Astrocyte of the cerebellum (primary cell): ENCODE results near the gene RBMS3.

Experiments used
- DNase-seq: peaks from one replicate; pipeline ENCODE4 v3.0.0-alpha.2; 2011; ENCODE audit warnings: low read depth
- H3K4me3 ChIP-seq: 2 replicates; pipeline ENCODE4 v1.5.1; 2011; ENCODE audit warnings: mild to moderate bottlenecking, low read depth, low read length, moderate library complexity
- CTCF ChIP-seq: IDR thresholded peaks from 2 replicates; pipeline ENCODE4 v1.5.1; 2012; ENCODE audit warnings: low read length, low read depth, moderate library complexity, mild to moderate bottlenecking; ENCODE audit errors: missing control alignments
- in situ Hi-C: cut with HindIII; loops from 2 replicates; pipeline ENCODE4 v1.10.0; 2017; ENCODE audit warnings: low sequenced_read_pairs

The RBMS3 gene

GRCh38 chr3:29991198-29991597 is 710.3 kb downstream of the RBMS3 start:
- H3K4me3 ChIP-seq = no peak overlapping the region
- DNase-seq = no peak
- no peak for TF ChIP-seq CTCF
- in situ Hi-C loops = no loop called here

GRCh38 chr3:30002797-30003196 is 721.9 kb downstream of the RBMS3 start:
- no peak for DNase-seq
- TF ChIP-seq CTCF = no peak
- no peak overlapping the region for H3K4me3 ChIP-seq
- in situ Hi-C loops = no loop called here

GRCh38 chr3:30003741-30004140 is 722.9 kb downstream of the RBMS3 start:
- no peak for TF ChIP-seq CTCF
- in situ Hi-C loops = no loop called here
- H3K4me3 ChIP-seq = no peak overlapping the region
- no peak for DNase-seq

GRCh38 chr3:30004481-30004880 is 723.6 kb downstream of the RBMS3 start:
- in situ Hi-C loops = no loop called here
- DNase-seq = no peak
- H3K4me3 ChIP-seq = no peak overlapping the region
- no peak for TF ChIP-seq CTCF

- H3K4me3 ChIP-seq = no peak overlapping the region
- in situ Hi-C loops = no loop called here
- TF ChIP-seq CTCF = no peak
- no peak for DNase-seq
These were observed 725.2 kb downstream of the RBMS3 start for GRCh38 chr3:30006111-30006510.

- in situ Hi-C loops = no loop called here
- H3K4me3 ChIP-seq = no peak overlapping the region
- no peak for DNase-seq
- TF ChIP-seq CTCF = no peak
These were observed 726.8 kb downstream of the RBMS3 start for GRCh38 chr3:30007668-30008067.

GRCh38 chr3:30011237-30011803 is 730.4 kb downstream of the RBMS3 start:
- no peak for DNase-seq
- in situ Hi-C loops = no loop called here
- no peak overlapping the region for H3K4me3 ChIP-seq
- no peak for TF ChIP-seq CTCF
